Spinal cord (tissue), 10 donors: ENCODE measurements around the gene TRIM3. TPM values are rescaled to one million over a fixed set of nuclear protein-coding genes. Genes with fewer than 3 reads are reported as not detected.

ENCODE experiments used
- DNase-seq, 6 donors: peaks; one replicate each; pipeline versions ENCODE4 v3.0.0 to v3.0.0-alpha.2; 2013 to 2015; ENCODE audit warnings: low spot score in 6 of 6, low read depth in 4 of 6
- H3K27ac ChIP-seq: one replicate; pipeline ENCODE4 v1.5.1; 2013; ENCODE audit warnings: low read depth, low read length, control low read depth
- H3K27me3 ChIP-seq: one replicate; pipeline ENCODE4 v1.6.1; 2013; ENCODE audit warnings: low read length; ENCODE audit not compliant: control insufficient read depth, insufficient read depth
- H3K36me3 ChIP-seq: one replicate; pipeline ENCODE4 v1.6.1; 2013; ENCODE audit warnings: low read length; ENCODE audit not compliant: control insufficient read depth, insufficient read depth
- H3K4me1 ChIP-seq: one replicate; pipeline ENCODE4 v1.6.1; 2013; ENCODE audit warnings: low read length; ENCODE audit not compliant: control insufficient read depth, insufficient read depth
- H3K4me3 ChIP-seq: one replicate; pipeline ENCODE4 v1.5.1; 2013; ENCODE audit warnings: low read depth, low read length, control low read depth
- H3K9me3 ChIP-seq: one replicate; pipeline ENCODE4 v1.6.1; 2013; ENCODE audit warnings: low read length; ENCODE audit not compliant: control insufficient read depth, insufficient read depth
- WGBS: methylation state at CpG from one replicate; pipeline ENCODE4 v1.1.5; 2013; ENCODE audit warnings: missing lambda C conversion rate; ENCODE audit not compliant: insufficient coverage; 5-methylcytosine and 5-hydroxymethylcytosine counted together
- polyA plus RNA-seq, 2 donors: library from polyadenylated mRNA; unstranded; fragments of 120-200 nt; gene quantifications; one replicate each; pipeline ENCODE4 v1.2.1, GENCODE V29; 2013; ENCODE audit not compliant: insufficient read length in 2 of 2
- total RNA-seq, 2 donors: library from RNA; depleted of rRNA in 1 of 2; stranded (reverse); fragments of 120-200 nt in 1 of 2; fragments of >200 nt in 1 of 2; gene quantifications; one replicate each; pipeline versions ENCODE4 v1.2.3 to v1.2.4, GENCODE V29; 2013 to 2014
- donor health status: healthy.

TRIM3 gene
- total and polyA plus RNA-seq, 4 donors = 28.2 to 67.7 (median 45.1) TPM

- WGBS = 58% methylated on average over 2 of the region's 2 CpGs
- Histone ChIP-seq H3K9me3 (no peaks in the 10 kb centered on the region), H3K27me3 (no peaks in the 10 kb centered on the region), H3K27ac (no peak overlapping the region), H3K36me3 (peaks cover 53% of the 10 kb centered on the region), H3K4me1 (peaks cover 45% of the 10 kb centered on the region), H3K4me3 (no peak overlapping the region)
- DNase-seq = no peak
These were observed 67.4 kb downstream of the TRIM3 start for GRCh38 chr11:6406370-6406769.

- Histone ChIP-seq H3K4me3 (no peak overlapping the region), H3K27ac (peak overlapping the region; percentile 36), H3K27me3 (no peaks in the 10 kb centered on the region), H3K4me1 (peaks cover 39% of the 10 kb centered on the region), H3K36me3 (peaks cover 53% of the 10 kb centered on the region), H3K9me3 (no peaks in the 10 kb centered on the region)
- 73% methylated on average over 6 of the region's 6 CpGs for WGBS
- peak in 1 of 6 donors; percentile 65 for DNase-seq
These were observed 67.9 kb downstream of the TRIM3 start for GRCh38 chr11:6405846-6406245.

GRCh38 chr11:6405052-6405667, 68.6 kb downstream of the TRIM3 start:
- peak in 4 of 6 donors; percentile 43 to 91 (median 78) for DNase-seq
- WGBS = 15% methylated on average over 12 of the region's 13 CpGs
- Histone ChIP-seq H3K27me3 (no peaks in the 10 kb centered on the region), H3K4me1 (peaks cover 35% of the 10 kb centered on the region), H3K9me3 (no peaks in the 10 kb centered on the region), H3K36me3 (peaks cover 53% of the 10 kb centered on the region), H3K27ac (peak overlapping the region; percentile 57), H3K4me3 (peak overlapping the region; percentile 9)

GRCh38 chr11:6404342-6405051, 69.2 kb downstream of the TRIM3 start:
- H3K27me3 ChIP-seq = no peaks in the 10 kb centered on the region
- H3K9me3 ChIP-seq = no peaks in the 10 kb centered on the region
- H3K4me1 ChIP-seq = peaks cover 35% of the 10 kb centered on the region
- H3K27ac ChIP-seq = no peak overlapping the region
- peaks cover 52% of the 10 kb centered on the region for H3K36me3 ChIP-seq
- H3K4me3 ChIP-seq = no peak overlapping the region
- 54% methylated on average over 13 of the region's 16 CpGs for WGBS
- DNase-seq = peak in 3 of 6 donors; percentile 29 to 82 (median 47)

- no peaks in the 10 kb centered on the region for H3K27me3 ChIP-seq
- no peak overlapping the region for H3K4me3 ChIP-seq
- H3K9me3 ChIP-seq = no peaks in the 10 kb centered on the region
- H3K27ac ChIP-seq = no peak overlapping the region
- H3K36me3 ChIP-seq = peaks cover 59% of the 10 kb centered on the region
- WGBS = 98% methylated on average over 5 of the region's 8 CpGs
- H3K4me1 ChIP-seq = peaks cover 35% of the 10 kb centered on the region
- no peak for DNase-seq
These were observed 70.2 kb downstream of the TRIM3 start for GRCh38 chr11:6403539-6403938.

GRCh38 chr11:6402561-6402981, 71.2 kb downstream of the TRIM3 start:
- DNase-seq = no peak
- Histone ChIP-seq H3K27me3 (no peaks in the 10 kb centered on the region), H3K36me3 (peaks cover 68% of the 10 kb centered on the region), H3K4me1 (peaks cover 35% of the 10 kb centered on the region), H3K27ac (no peak overlapping the region), H3K9me3 (no peaks in the 10 kb centered on the region), H3K4me3 (no peak overlapping the region)
- 94% methylated on average over 7 of the region's 7 CpGs for WGBS

- H3K4me3 ChIP-seq = no peak overlapping the region
- 83% methylated on average over 12 of the region's 12 CpGs for WGBS
- H3K27me3 ChIP-seq = no peaks in the 10 kb centered on the region
- no peak for DNase-seq
- peaks cover 71% of the 10 kb centered on the region for H3K36me3 ChIP-seq
- no peak overlapping the region for H3K27ac ChIP-seq
- H3K9me3 ChIP-seq = no peaks in the 10 kb centered on the region
- H3K4me1 ChIP-seq = peaks cover 35% of the 10 kb centered on the region
These were observed 71.7 kb downstream of the TRIM3 start for GRCh38 chr11:6402061-6402470.

GRCh38 chr11:6401464-6401863, 72.3 kb downstream of the TRIM3 start:
- Histone ChIP-seq H3K27ac (no peak overlapping the region), H3K4me3 (no peak overlapping the region), H3K9me3 (no peaks in the 10 kb centered on the region), H3K27me3 (no peaks in the 10 kb centered on the region), H3K36me3 (peaks cover 73% of the 10 kb centered on the region), H3K4me1 (peaks cover 35% of the 10 kb centered on the region)
- DNase-seq = no peak
- WGBS = 94% methylated on average over 6 of the region's 7 CpGs

- Histone ChIP-seq H3K27me3 (no peaks in the 10 kb centered on the region), H3K4me3 (no peak overlapping the region), H3K4me1 (peaks cover 31% of the 10 kb centered on the region), H3K36me3 (peaks cover 78% of the 10 kb centered on the region), H3K27ac (no peak overlapping the region), H3K9me3 (no peaks in the 10 kb centered on the region)
- WGBS = 94% methylated on average over 7 of the region's 15 CpGs
- no peak for DNase-seq
These were observed 73.1 kb downstream of the TRIM3 start for GRCh38 chr11:6400431-6401345.
